ENCODE data around the gene TARDBP. TPM values are rescaled to one million over a fixed set of nuclear protein-coding genes. Genes with fewer than 3 reads are reported as not detected.
"Not testable (repeated sequence)": the region's sequence is repeated elsewhere in the genome, so short reads cannot be mapped to it uniquely, and the experiment has no call there.

Gene TARDBP
- total RNA-seq, 1 experiment from 2014 or later, result 21.2 TPM

GRCh38 chr1:11068600-11069473 lies 56.4 kb downstream of the TARDBP start:
- in situ Hi-C loops (cut with HindIII; ENCODE audit: low pct_unique_long_range_greater_than_20kb, low sequenced_read_pairs), result no loop called here
- DNase-seq (ENCODE audit: low read depth), result no peak

GRCh38 chr1:11070876-11071275 lies 58.4 kb downstream of the TARDBP start:
- in situ Hi-C loops (cut with HindIII; ENCODE audit: low pct_unique_long_range_greater_than_20kb, low sequenced_read_pairs), result no loop called here
- no peak for DNase-seq (ENCODE audit: low read depth)

- DNase-seq (ENCODE audit: low read depth), result no peak
- in situ Hi-C loops (cut with HindIII; ENCODE audit: low pct_unique_long_range_greater_than_20kb, low sequenced_read_pairs), result no loop called here
Observed at GRCh38 chr1:11071463-11072215, 59.2 kb downstream of the TARDBP start.

GRCh38 chr1:11072216-11072917 lies 59.9 kb downstream of the TARDBP start:
- DNase-seq (ENCODE audit: low read depth), result no peak
- in situ Hi-C loops (cut with HindIII; ENCODE audit: low pct_unique_long_range_greater_than_20kb, low sequenced_read_pairs), result no loop called here

- in situ Hi-C loops (cut with HindIII; ENCODE audit: low pct_unique_long_range_greater_than_20kb, low sequenced_read_pairs); DNase-seq (ENCODE audit: low read depth): not testable (repeated sequence)
Observed at GRCh38 chr1:11073398-11073797, 60.9 kb downstream of the TARDBP start.

Other genes with a start within 250 kb of the TARDBP start
- 0.58 and 3.7 TPM in 2 replicates for gene CASZ1, start 216.0 kb upstream of the TARDBP start, total RNA-seq (2014; rRNA removed; shearing (Covaris generic); ENCODE audit: low replicate concordance)
- not detected in 2 replicates for gene MASP2, start 34.6 kb downstream of the TARDBP start, total RNA-seq (2014; rRNA removed; shearing (Covaris generic); ENCODE audit: low replicate concordance)
- 21.0 and 34.3 TPM in 2 replicates for gene SRM, start 47.4 kb downstream of the TARDBP start, total RNA-seq (2014; rRNA removed; shearing (Covaris generic); ENCODE audit: low replicate concordance)
- 32.1 and 56.5 TPM in 2 replicates for gene EXOSC10, start 87.2 kb downstream of the TARDBP start, total RNA-seq (2014; rRNA removed; shearing (Covaris generic); ENCODE audit: low replicate concordance)
- gene ANGPTL7, start 176.7 kb downstream of the TARDBP start, total RNA-seq (2014; rRNA removed; shearing (Covaris generic); ENCODE audit: low replicate concordance), result not detected in 2 replicates
- gene MTOR, start 249.9 kb downstream of the TARDBP start, total RNA-seq (2014; rRNA removed; shearing (Covaris generic); ENCODE audit: low replicate concordance), result 9.6 and 11.2 TPM in 2 replicates

Data from Caki2 (cell line).